ENCODE data around the gene ARHGAP42. TPM values are rescaled to one million over a fixed set of nuclear protein-coding genes. Genes with fewer than 3 reads are reported as not detected.

The ARHGAP42 gene
- total and polyA plus RNA-seq, 10 of the 15 experiments (the other 5 are each of a cell fraction or from before 2014, with no cell fraction given) = 1.8 to 6.3 (median 3.2) TPM

- no peaks in the 10 kb centered on the region for H3K27me3 ChIP-seq (replicated peaks in 1 of 2; ENCODE audit: control insufficient read depth in 2 of 2, insufficient read depth in 2 of 2, low read length in 1 of 2)
- POLR2A ChIA-PET = no interaction called here
- FAIRE-seq = no peak
- no peaks in the 10 kb centered on the region for H4K20me1 ChIP-seq (ENCODE audit: control insufficient read depth, insufficient read depth)
- peaks cover 22% of the 10 kb centered on the region for H3K4me1 ChIP-seq (ENCODE audit: control insufficient read depth, insufficient read depth, low read length)
- ATAC-seq = no peak
- H3K79me2 ChIP-seq (ENCODE audit: control insufficient read depth, insufficient read depth, low read length) = no peaks in the 10 kb centered on the region
- DNase-seq (ENCODE audit: low read depth, low spot score) = no peak
- RAD21 ChIA-PET (ENCODE audit: unreplicated experiment) = interaction anchor here (1.6 kb wide), 1 partner anchor 52 kb away, joined by 4 read pairs; no protein-coding TSS in a partner anchor
- no peak overlapping the region for H3K4me2 ChIP-seq (ENCODE audit: control insufficient read depth, insufficient read depth)
- H3K9me3 ChIP-seq (replicated peaks; ENCODE audit: control insufficient read depth, insufficient read depth, low read length) = no peaks in the 10 kb centered on the region
- no peak overlapping the region for H3K9ac ChIP-seq (ENCODE audit: control insufficient read depth, insufficient read depth, low read length)
- WGBS (ENCODE audit: insufficient coverage, insufficient replicate concordance, low lambda C conversion rate, missing lambda C conversion rate) = 74% methylated on average over 3 of the region's 3 CpGs
- intact Hi-C loops (cut with micrococcal nuclease; ENCODE audit: unreplicated experiment) (loop anchor here (2.0 kb wide), 1 partner anchor 55 kb away; no protein-coding TSS in a partner anchor), in situ Hi-C loops (cut with MboI) (no loop called here)
- no peak overlapping the region for H3K27ac ChIP-seq (ENCODE audit: control insufficient read depth, insufficient read depth)
- H3K4me3 ChIP-seq = no peak overlapping the region
- SMC1A ChIA-PET (ENCODE audit: uncharacterized antibody, unreplicated experiment) = interaction anchor here (0.6 to 1.1 kb wide), 3 partner anchors 42 to 88 kb away, joined by 3 read pairs; no protein-coding TSS in a partner anchor
- H2AFZ ChIP-seq (ENCODE audit: control insufficient read depth, low read depth, low read length) = no peak overlapping the region
- CTCF ChIA-PET = interaction anchor here (1.1 to 1.2 kb wide), 2 partner anchors 60 to 62 kb away, joined by 3 read pairs; no protein-coding TSS in a partner anchor
- no TSS peak for BruUV-seq (replicated peaks)
- no peak for TF ChIP-seq HDAC6 (IDR thresholded peaks at IDR 0.05; ENCODE audit: unreplicated experiment)
- no peak for TF ChIP-seq PAX8 (IDR thresholded peaks at IDR 0.05)
- no peak for TF ChIP-seq ASH2L (IDR thresholded peaks at IDR 0.05; ENCODE audit: borderline replicate concordance, low read depth)
- no peak for TF ChIP-seq NFIC (IDR thresholded peaks at IDR 0.05; ENCODE audit: low read depth, low read length)
- TF ChIP-seq PRDM15 (CRISPR knock-in tag; IDR thresholded peaks at IDR 0.05) = no peak
- no peak for TF ChIP-seq SMC3 (IDR thresholded peaks at IDR 0.05; ENCODE audit: borderline replicate concordance, low read length)
- TF ChIP-seq E2F4 (IDR thresholded peaks at IDR 0.05; ENCODE audit: low read depth, low read length) = no peak
- no peaks in the 10 kb centered on the region for H3K36me3 ChIP-seq (ENCODE audit: control insufficient read depth in 2 of 2, insufficient read depth in 2 of 2, low read length in 1 of 2)
Measured at GRCh38 chr11:100739666-100740065, 52.6 kb downstream of the ARHGAP42 start.

Measured in GM12878 (cell line).